SW480 (cell line): Measurements from ENCODE around the gene NUP50.

Experiments used
- DNase-seq: peaks from one replicate; pipeline ENCODE4 v3.0.0-alpha.2; 2016; ENCODE audit warnings: low spot score

NUP50 gene

GRCh38 chr22:45228401-45228754 lies 64.7 kb downstream of the NUP50 start:
- DNase-seq = no peak

- DNase-seq = no peak
Measured at GRCh38 chr22:45229181-45229580, 65.5 kb downstream of the NUP50 start.

- DNase-seq = no peak
Measured at GRCh38 chr22:45230026-45230721, 66.4 kb downstream of the NUP50 start.

- DNase-seq = no peak
Measured at GRCh38 chr22:45231293-45231692, 67.6 kb downstream of the NUP50 start.

- DNase-seq = no peak
Measured at GRCh38 chr22:45233386-45233785, 69.7 kb downstream of the NUP50 start.

GRCh38 chr22:45233827-45234226 lies 70.1 kb downstream of the NUP50 start:
- DNase-seq = no peak

GRCh38 chr22:45235101-45235777 lies 71.5 kb downstream of the NUP50 start:
- no peak for DNase-seq

- DNase-seq = no peak
Measured at GRCh38 chr22:45235851-45236342, 72.2 kb downstream of the NUP50 start.

GRCh38 chr22:45237065-45237990 lies 73.6 kb downstream of the NUP50 start:
- no peak for DNase-seq
